HEK293 (cell line): ENCODE data around the gene HAUS5.

ENCODE experiments used
- HOXC10 ChIP-seq: sonication (generic); formaldehyde crosslinking; IDR thresholded peaks from 2 replicates; pipeline ENCODE4 v1.8.1; 2023; ENCODE audit warnings: mild to moderate bottlenecking, missing genetic modification reagents
- KLF10 ChIP-seq: fragments of 450-650 bp; IDR thresholded peaks from 2 replicates; pipeline ENCODE4 v1.5.1; 2018; ENCODE audit warnings: missing biosample characterization, mild to moderate bottlenecking, missing genetic modification characterization
- ZEB2 ChIP-seq: fragments of 450-650 bp; formaldehyde crosslinking; IDR thresholded peaks from 2 replicates; pipeline ENCODE4 v1.5.1; 2016; ENCODE audit warnings: missing biosample characterization, missing genetic modification characterization
- ZIC2 ChIP-seq: fragments of 450-650 bp; formaldehyde crosslinking; IDR thresholded peaks from 2 replicates; pipeline ENCODE4 v1.5.1; 2016; ENCODE audit warnings: missing biosample characterization, missing genetic modification characterization
- ZNF24 ChIP-seq: fragments of 450-650 bp; formaldehyde crosslinking; IDR thresholded peaks from 2 replicates; pipeline ENCODE4 v1.5.1; 2016; ENCODE audit warnings: missing biosample characterization, missing genetic modification characterization
- ZNF274 ChIP-seq, 2 experiments: fragments of 200-500 bp in 1 of 2; fragments of 450-650 bp in 1 of 2; sonication (Bioruptor generic) in 1 of 2; formaldehyde crosslinking in 1 of 2; IDR thresholded peaks; 2 replicates each; pipeline versions ENCODE4 v1.5.1 to v1.6.1; 2014 to 2016; ENCODE audit warnings: borderline replicate concordance in 1 of 2, inconsistent platforms in 1 of 2, low read length in 1 of 2, missing biosample characterization in 1 of 2, missing genetic modification characterization in 1 of 2
- TF ChIP-seq, protein P1 (sequence below): fragments of 450-650 bp; formaldehyde crosslinking; IDR thresholded peaks from 2 replicates; pipeline ENCODE4 v1.5.1; 2016; ENCODE audit warnings: missing biosample characterization, missing genetic modification characterization
- TF ChIP-seq, protein P2 (sequence below): fragments of 450-650 bp; formaldehyde crosslinking; IDR thresholded peaks from 2 replicates; pipeline ENCODE4 v1.5.1; 2017; ENCODE audit warnings: missing biosample characterization, missing genetic modification characterization
- TF ChIP-seq, protein P3 (sequence below): fragments of 450-650 bp; formaldehyde crosslinking; IDR thresholded peaks from 2 replicates; pipeline ENCODE4 v1.5.0; 2017; ENCODE audit warnings: missing biosample characterization, missing genetic modification characterization, borderline replicate concordance

DNA sequence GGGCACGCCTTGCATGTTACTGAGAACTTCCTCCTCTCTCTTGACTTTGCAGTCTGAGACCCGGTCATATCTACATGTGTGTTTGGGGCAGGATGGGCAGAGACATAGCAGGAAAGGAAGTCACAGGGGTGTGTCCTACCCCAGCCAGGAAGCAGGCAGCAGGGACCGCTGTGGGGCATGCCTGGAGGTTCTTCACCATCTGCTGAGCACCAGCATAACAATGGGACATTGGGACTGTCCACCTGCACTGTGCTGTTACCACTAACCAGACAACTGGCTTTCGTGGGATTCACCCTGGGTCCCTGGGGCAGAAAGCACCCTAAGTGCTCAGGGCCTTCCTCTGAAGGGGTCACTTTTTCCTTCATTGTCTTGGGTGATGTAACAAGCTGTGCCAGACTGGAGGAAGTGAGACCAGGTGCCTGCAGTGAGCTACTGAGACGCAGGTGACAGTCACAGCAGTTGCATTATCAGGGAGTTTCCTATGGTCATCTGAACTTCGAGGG is 2.6 kb upstream of the HAUS5 start:
- TF ChIP-seq KLF10 (tag by site-specific recombination): no peak
- TF ChIP-seq, protein P1, sequence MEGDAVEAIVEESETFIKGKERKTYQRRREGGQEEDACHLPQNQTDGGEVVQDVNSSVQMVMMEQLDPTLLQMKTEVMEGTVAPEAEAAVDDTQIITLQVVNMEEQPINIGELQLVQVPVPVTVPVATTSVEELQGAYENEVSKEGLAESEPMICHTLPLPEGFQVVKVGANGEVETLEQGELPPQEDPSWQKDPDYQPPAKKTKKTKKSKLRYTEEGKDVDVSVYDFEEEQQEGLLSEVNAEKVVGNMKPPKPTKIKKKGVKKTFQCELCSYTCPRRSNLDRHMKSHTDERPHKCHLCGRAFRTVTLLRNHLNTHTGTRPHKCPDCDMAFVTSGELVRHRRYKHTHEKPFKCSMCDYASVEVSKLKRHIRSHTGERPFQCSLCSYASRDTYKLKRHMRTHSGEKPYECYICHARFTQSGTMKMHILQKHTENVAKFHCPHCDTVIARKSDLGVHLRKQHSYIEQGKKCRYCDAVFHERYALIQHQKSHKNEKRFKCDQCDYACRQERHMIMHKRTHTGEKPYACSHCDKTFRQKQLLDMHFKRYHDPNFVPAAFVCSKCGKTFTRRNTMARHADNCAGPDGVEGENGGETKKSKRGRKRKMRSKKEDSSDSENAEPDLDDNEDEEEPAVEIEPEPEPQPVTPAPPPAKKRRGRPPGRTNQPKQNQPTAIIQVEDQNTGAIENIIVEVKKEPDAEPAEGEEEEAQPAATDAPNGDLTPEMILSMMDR (tag by site-specific recombination): no peak
- TF ChIP-seq, protein P2, sequence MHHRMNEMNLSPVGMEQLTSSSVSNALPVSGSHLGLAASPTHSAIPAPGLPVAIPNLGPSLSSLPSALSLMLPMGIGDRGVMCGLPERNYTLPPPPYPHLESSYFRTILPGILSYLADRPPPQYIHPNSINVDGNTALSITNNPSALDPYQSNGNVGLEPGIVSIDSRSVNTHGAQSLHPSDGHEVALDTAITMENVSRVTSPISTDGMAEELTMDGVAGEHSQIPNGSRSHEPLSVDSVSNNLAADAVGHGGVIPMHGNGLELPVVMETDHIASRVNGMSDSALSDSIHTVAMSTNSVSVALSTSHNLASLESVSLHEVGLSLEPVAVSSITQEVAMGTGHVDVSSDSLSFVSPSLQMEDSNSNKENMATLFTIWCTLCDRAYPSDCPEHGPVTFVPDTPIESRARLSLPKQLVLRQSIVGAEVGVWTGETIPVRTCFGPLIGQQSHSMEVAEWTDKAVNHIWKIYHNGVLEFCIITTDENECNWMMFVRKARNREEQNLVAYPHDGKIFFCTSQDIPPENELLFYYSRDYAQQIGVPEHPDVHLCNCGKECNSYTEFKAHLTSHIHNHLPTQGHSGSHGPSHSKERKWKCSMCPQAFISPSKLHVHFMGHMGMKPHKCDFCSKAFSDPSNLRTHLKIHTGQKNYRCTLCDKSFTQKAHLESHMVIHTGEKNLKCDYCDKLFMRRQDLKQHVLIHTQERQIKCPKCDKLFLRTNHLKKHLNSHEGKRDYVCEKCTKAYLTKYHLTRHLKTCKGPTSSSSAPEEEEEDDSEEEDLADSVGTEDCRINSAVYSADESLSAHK (tag by site-specific recombination): no peak
- no peak for TF ChIP-seq ZEB2 (tag by site-specific recombination)
- TF ChIP-seq ZNF24: no peak
- TF ChIP-seq ZNF274 (IDR thresholded peaks at IDR 0.05; ENCODE audit: low read length): no peak
- TF ChIP-seq ZNF274 (tag by site-specific recombination; IDR thresholded peaks at IDR 0.05; ENCODE audit: borderline replicate concordance): no peak
- no peak for TF ChIP-seq HOXC10 (CRISPR knock-in tag)
- TF ChIP-seq, protein P3, sequence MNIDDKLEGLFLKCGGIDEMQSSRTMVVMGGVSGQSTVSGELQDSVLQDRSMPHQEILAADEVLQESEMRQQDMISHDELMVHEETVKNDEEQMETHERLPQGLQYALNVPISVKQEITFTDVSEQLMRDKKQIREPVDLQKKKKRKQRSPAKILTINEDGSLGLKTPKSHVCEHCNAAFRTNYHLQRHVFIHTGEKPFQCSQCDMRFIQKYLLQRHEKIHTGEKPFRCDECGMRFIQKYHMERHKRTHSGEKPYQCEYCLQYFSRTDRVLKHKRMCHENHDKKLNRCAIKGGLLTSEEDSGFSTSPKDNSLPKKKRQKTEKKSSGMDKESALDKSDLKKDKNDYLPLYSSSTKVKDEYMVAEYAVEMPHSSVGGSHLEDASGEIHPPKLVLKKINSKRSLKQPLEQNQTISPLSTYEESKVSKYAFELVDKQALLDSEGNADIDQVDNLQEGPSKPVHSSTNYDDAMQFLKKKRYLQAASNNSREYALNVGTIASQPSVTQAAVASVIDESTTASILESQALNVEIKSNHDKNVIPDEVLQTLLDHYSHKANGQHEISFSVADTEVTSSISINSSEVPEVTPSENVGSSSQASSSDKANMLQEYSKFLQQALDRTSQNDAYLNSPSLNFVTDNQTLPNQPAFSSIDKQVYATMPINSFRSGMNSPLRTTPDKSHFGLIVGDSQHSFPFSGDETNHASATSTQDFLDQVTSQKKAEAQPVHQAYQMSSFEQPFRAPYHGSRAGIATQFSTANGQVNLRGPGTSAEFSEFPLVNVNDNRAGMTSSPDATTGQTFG (tag by site-specific recombination): no peak
- no peak for TF ChIP-seq ZIC2 (tag by site-specific recombination)
